Measurements from ENCODE around the gene ELMO1. TPM values are rescaled to one million over a fixed set of nuclear protein-coding genes. Genes with fewer than 3 reads are reported as not detected.

The ELMO1 gene
- total RNA-seq, 1 experiment from 2014 or later, result 7.8 TPM

GRCh38 chr7:37368540-37368939 is 80.1 kb downstream of the ELMO1 start:
- Mint-ChIP-seq H3K27me3 (ENCODE audit: low read depth) (no peaks in the 10 kb centered on the region), H3K36me3 (ENCODE audit: insufficient read depth in 1 of 3, low read depth in 3 of 3) (no peaks in the 10 kb centered on the region), H3K4me1 (peaks cover 30 to 34% of the 10 kb centered on the region in 2 experiments), H3K9me3 (no peaks in the 10 kb centered on the region), H3K4me3 (no peak overlapping the region), H3K27ac (no peak overlapping the region)
- Histone ChIP-seq H3K56ac (ENCODE audit: insufficient read length, low read depth, low read length) (no peak overlapping the region), H3K27ac (ENCODE audit: insufficient read length, low read depth, low read length) (no peak overlapping the region), H2AFZ (ENCODE audit: low read length) (no peak overlapping the region), H4K5ac (ENCODE audit: insufficient read length, low read depth, low read length) (no peak overlapping the region), H3K18ac (ENCODE audit: insufficient read length, low read depth, low read length) (no peak overlapping the region), H3T11ph (ENCODE audit: low read length) (no peak overlapping the region), H2BK20ac (ENCODE audit: low read depth, low read length, poor library complexity, severe bottlenecking) (no peak overlapping the region), H2BK120ac (ENCODE audit: low read depth, low read length, poor library complexity, severe bottlenecking) (no peak overlapping the region), H3K9ac (ENCODE audit: extremely low read depth, insufficient read length, low read length) (no peak overlapping the region), H2BK5ac (ENCODE audit: insufficient read length, low read length) (no peak overlapping the region), H3K9me3 (ENCODE audit: control insufficient read depth, low read depth, low read length) (no peaks in the 10 kb centered on the region), H2AK5ac (ENCODE audit: insufficient read length, low read length) (no peak overlapping the region), H3K79me1 (ENCODE audit: insufficient read depth, low read depth, low read length, poor library complexity, severe bottlenecking) (no peaks in the 10 kb centered on the region), H4K8ac (replicated peaks; ENCODE audit: insufficient read length, low read depth, low read length) (no peak overlapping the region), H3K27me3 (ENCODE audit: insufficient read depth, low read length) (no peaks in the 10 kb centered on the region), H4K20me1 (ENCODE audit: control insufficient read depth, insufficient read depth, insufficient read length) (no peaks in the 10 kb centered on the region), H2BK12ac (ENCODE audit: insufficient read length, low read depth, low read length) (no peak overlapping the region), H3K23ac (ENCODE audit: insufficient read length, low read depth, low read length) (no peak overlapping the region), H3K4me1 (ENCODE audit: insufficient read depth, low read length) (peaks cover 2% of the 10 kb centered on the region; the same call in 1 of the 2 replicates), H3K4ac (ENCODE audit: low read depth, low read length) (no peak overlapping the region), H3K4me2 (ENCODE audit: insufficient read depth, insufficient read length, low read length) (no peak overlapping the region), H3K14ac (ENCODE audit: insufficient read depth, low read length) (no peak overlapping the region), H4K91ac (ENCODE audit: insufficient read length, low read depth, low read length) (no peak overlapping the region), H3K23me2 (ENCODE audit: insufficient read length, low read depth, low read length, poor library complexity, severe bottlenecking) (no peaks in the 10 kb centered on the region), H3K79me2 (ENCODE audit: insufficient read depth, low read length) (no peaks in the 10 kb centered on the region), H2BK15ac (ENCODE audit: low read depth, low read length) (no peak overlapping the region)
- WGBS (ENCODE audit: extremely low coverage, insufficient read length, low lambda C conversion rate), result no CpG with 5 or more reads among the region's 1 CpG
- TF ChIP-seq CTCF (conservative IDR thresholded peaks at IDR 0.05), result no peak
- no peak for DNase-seq
